Measurements from ENCODE around the gene NAA20.

Gene NAA20

GRCh38 chr20:20019123-20019522, 2.0 kb downstream of the NAA20 start:
- DNase-seq (ENCODE audit: low spot score), result no peak

GRCh38 chr20:20020908-20021307, 3.7 kb downstream of the NAA20 start:
- DNase-seq (ENCODE audit: low spot score), result no peak

- no peak for DNase-seq (ENCODE audit: low spot score)
Observed at GRCh38 chr20:20021835-20022234, 4.7 kb downstream of the NAA20 start.

- DNase-seq (ENCODE audit: low spot score), result no peak
Observed at GRCh38 chr20:20022498-20022897, 5.3 kb downstream of the NAA20 start.

GRCh38 chr20:20023395-20023794, 6.2 kb downstream of the NAA20 start:
- DNase-seq (ENCODE audit: low spot score), result no peak

GRCh38 chr20:20024942-20025341, 7.8 kb downstream of the NAA20 start:
- no peak for DNase-seq (ENCODE audit: low spot score)

GRCh38 chr20:20027284-20027683, 10.1 kb downstream of the NAA20 start:
- DNase-seq (ENCODE audit: low spot score), result no peak

GRCh38 chr20:20031790-20032189, 14.6 kb downstream of the NAA20 start:
- DNase-seq (ENCODE audit: low spot score), result no peak

- DNase-seq (ENCODE audit: low spot score), result no peak
Observed at GRCh38 chr20:20034486-20034885, 17.3 kb downstream of the NAA20 start.

GRCh38 chr20:20036756-20037155, 19.6 kb downstream of the NAA20 start:
- no peak for DNase-seq (ENCODE audit: low spot score)

GRCh38 chr20:20037960-20038359, 20.8 kb downstream of the NAA20 start:
- no peak for DNase-seq (ENCODE audit: low spot score)

GRCh38 chr20:20038586-20038985, 21.4 kb downstream of the NAA20 start:
- no peak for DNase-seq (ENCODE audit: low spot score)

- no peak for DNase-seq (ENCODE audit: low spot score)
Observed at GRCh38 chr20:20039752-20040387, 22.7 kb downstream of the NAA20 start.

GRCh38 chr20:20051767-20052073, 34.6 kb downstream of the NAA20 start:
- no peak for DNase-seq (ENCODE audit: low spot score)

GRCh38 chr20:20052074-20052970, 35.2 kb downstream of the NAA20 start, which contains the start of the genes CFAP61 and CRNKL1:
TSS of gene CFAP61 (plus strand) at chr20:20052532. CDS start at chr20:20056654, 4,122 bp downstream.
TSS of gene CRNKL1 (minus strand) at chr20:20052466. CDS start at chr20:20052342, 124 bp downstream.
- peak; percentile 78 for DNase-seq (ENCODE audit: low spot score)

GRCh38 chr20:20060234-20060998, 43.3 kb downstream of the NAA20 start:
- no peak for DNase-seq (ENCODE audit: low spot score)

GRCh38 chr20:20063941-20064702, 47.0 kb downstream of the NAA20 start:
- DNase-seq (ENCODE audit: low spot score), result no peak

GRCh38 chr20:20065361-20065760, 48.2 kb downstream of the NAA20 start:
- DNase-seq (ENCODE audit: low spot score), result no peak

- no peak for DNase-seq (ENCODE audit: low spot score)
Observed at GRCh38 chr20:20070871-20071726, 53.9 kb downstream of the NAA20 start.

- no peak for DNase-seq (ENCODE audit: low spot score)
Observed at GRCh38 chr20:20073801-20074371, 56.7 kb downstream of the NAA20 start.

- DNase-seq (ENCODE audit: low spot score), result no peak
Observed at GRCh38 chr20:20075032-20075431, 57.9 kb downstream of the NAA20 start.

Measured in HuH-7.5 (cell line).